ENCODE results near the gene FAF1. TPM values are rescaled to one million over a fixed set of nuclear protein-coding genes. Genes with fewer than 3 reads are reported as not detected.

FAF1 gene
- total and polyA plus RNA-seq, 9 of the 15 experiments (the other 6 are each of a cell fraction or from before 2014, with no cell fraction given) = 48.7 to 225 (median 118) TPM

GRCh38 chr1:50873458-50874187 is 86.4 kb downstream of the FAF1 start (continued):
- peak; percentile 67 to 83 for TF ChIP-seq AFF1 (IDR thresholded peaks at IDR 0.05; ENCODE audit: low read depth in 1 of 2, partially characterized antibody in 2 of 2)
- TF ChIP-seq NFXL1 (CRISPR knock-in tag; IDR thresholded peaks at IDR 0.05) = no peak
- TF ChIP-seq FOXK1 (CRISPR knock-in tag; IDR thresholded peaks at IDR 0.05; ENCODE audit: borderline replicate concordance) = no peak
- TF ChIP-seq DIDO1 (tag; IDR thresholded peaks at IDR 0.05; ENCODE audit: low read depth) = no peak
- TF ChIP-seq ESRRB (CRISPR knock-in tag; IDR thresholded peaks at IDR 0.05; ENCODE audit: borderline replicate concordance) = no peak
- peak; percentile 53 for TF ChIP-seq ELF1 (tag; IDR thresholded peaks at IDR 0.05)
- 0 out of 2 replicates have a peak, but pooled peaks have one; percentile 47 for TF ChIP-seq SMAD4 (CRISPR knock-in tag; conservative IDR thresholded peaks at IDR 0.05)
- no peak for TF ChIP-seq RBM39 (optimal IDR thresholded peaks at IDR 0.05; ENCODE audit: low read depth, low read length)
- no peak for TF ChIP-seq ARHGAP35 (IDR thresholded peaks at IDR 0.05; ENCODE audit: partially characterized antibody)
- TF ChIP-seq SMC3 (conservative IDR thresholded peaks at IDR 0.05; ENCODE audit: insufficient read depth, low read depth, low read length) = peak; percentile 55; the same call in 1 of the 2 replicates
- no peak for TF ChIP-seq CREBBP (IDR thresholded peaks at IDR 0.05; ENCODE audit: low read depth, low read length)
- no peak for TF ChIP-seq ZNF778 (CRISPR knock-in tag; IDR thresholded peaks at IDR 0.05)
- no peak for TF ChIP-seq SMAD1 (IDR thresholded peaks at IDR 0.05; ENCODE audit: low read depth, low read length, partially characterized antibody)
- no peak for TF ChIP-seq ZBTB7A (IDR thresholded peaks at IDR 0.05; ENCODE audit: borderline replicate concordance, control insufficient read depth, low read depth, low read length)
- 0 out of 2 replicates have a peak, but pooled peaks have one; percentile 38 for TF ChIP-seq KAT8 (IDR thresholded peaks at IDR 0.05; ENCODE audit: low read depth)
- TF ChIP-seq TAF7 (tag; IDR thresholded peaks at IDR 0.05) = no peak
- TF ChIP-seq GABPB1 (CRISPR knock-in tag; IDR thresholded peaks at IDR 0.05) = 0 out of 2 replicates have a peak, but pooled peaks have one; percentile 38
- peak; percentile 71; the same call in 1 of the 2 replicates for TF ChIP-seq BCOR (IDR thresholded peaks at IDR 0.05)
- no peak for TF ChIP-seq NCOA4 (IDR thresholded peaks at IDR 0.05; ENCODE audit: partially characterized antibody)
- TF ChIP-seq ID3 (CRISPR knock-in tag; IDR thresholded peaks at IDR 0.05) = no peak
- TF ChIP-seq ID3 (tag; IDR thresholded peaks at IDR 0.05) = no peak
- TF ChIP-seq ZBTB1 (CRISPR knock-in tag; IDR thresholded peaks at IDR 0.05; ENCODE audit: borderline replicate concordance, low read depth) = no peak
- no peak for TF ChIP-seq JUNB (CRISPR knock-in tag; conservative IDR thresholded peaks at IDR 0.05)
- TF ChIP-seq CBFA2T2 (conservative IDR thresholded peaks at IDR 0.05) = no peak

Data from K562 (cell line).